ENCODE data around the gene SLFN12L.

SLFN12L gene

GRCh38 chr17:35423761-35424160 lies 113.7 kb downstream of the SLFN12L start:
- no peak for DNase-seq
